ENCODE measurements around the gene CLK3.

Gene CLK3

DNA sequence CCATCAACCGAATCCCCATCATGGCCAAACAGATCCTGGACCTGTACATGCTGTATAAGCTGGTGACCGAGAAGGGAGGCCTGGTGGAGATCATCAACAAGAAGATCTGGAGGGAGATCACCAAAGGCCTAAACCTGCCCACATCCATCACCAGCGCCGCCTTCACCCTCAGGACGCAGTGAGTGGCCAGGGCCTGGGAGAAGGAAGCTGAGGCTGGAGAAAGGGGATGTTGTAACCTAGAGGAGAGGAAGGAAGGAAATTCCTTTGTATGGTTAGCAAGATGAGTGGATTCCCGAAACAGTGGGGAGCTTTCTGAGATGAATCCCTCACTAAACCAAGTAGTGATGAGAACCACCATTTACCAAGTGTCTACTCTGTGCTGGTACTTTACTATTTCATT, 25.8 kb upstream of the CLK3 start:
- H2BK5ac ChIP-seq (ENCODE audit: low read depth, low read length, poor library complexity) = no peak overlapping the region
- WGBS (ENCODE audit: extremely low coverage, insufficient coverage, insufficient read length) = no CpG with 5 or more reads among the region's 6 CpGs
- H4K12ac ChIP-seq (ENCODE audit: low read depth, low read length) = no peak overlapping the region
- no peak overlapping the region for H3K4me2 ChIP-seq (ENCODE audit: low read length)
- no peak overlapping the region for H2BK120ac ChIP-seq (ENCODE audit: insufficient read depth, low read length, poor library complexity)
- H3K4me3 ChIP-seq (ENCODE audit: low read depth, low read length) = no peak overlapping the region
- peak overlapping the region; percentile 86 for H4K91ac ChIP-seq (ENCODE audit: low read depth, low read length)
- peaks cover 51 to 56% of the 10 kb centered on the region in 2 experiments for H3K4me1 ChIP-seq (ENCODE audit: control insufficient read depth in 1 of 2, insufficient read depth in 2 of 2, low read length in 2 of 2)
- no peak overlapping the region for H2AK5ac ChIP-seq (ENCODE audit: low read length)
- H3K9me3 ChIP-seq (ENCODE audit: insufficient read depth, low read depth, low read length) = no peaks in the 10 kb centered on the region
- H3K79me1 ChIP-seq (ENCODE audit: low read length) = peaks cover 31% of the 10 kb centered on the region
- H2BK12ac ChIP-seq (ENCODE audit: low read length) = peak overlapping the region; percentile 80
- no peaks in the 10 kb centered on the region for H3K27me3 ChIP-seq (ENCODE audit: insufficient read depth, low read length)
- H4K8ac ChIP-seq (ENCODE audit: low read depth, low read length) = peak overlapping the region; percentile 35
- peak overlapping the region; percentile 51 for H3K14ac ChIP-seq (ENCODE audit: low read length)
- no peak overlapping the region for H3K23ac ChIP-seq (ENCODE audit: low read length)
- H2AFZ ChIP-seq (ENCODE audit: insufficient read depth, low read length, poor library complexity) = no peak overlapping the region
- H3K36me3 ChIP-seq (ENCODE audit: control insufficient read depth in 1 of 2, insufficient read depth in 2 of 2, low read length in 2 of 2) = peaks cover 46 to 65% of the 10 kb centered on the region in 2 experiments
- peak overlapping the region; percentile 67 for H3K18ac ChIP-seq (ENCODE audit: low read length)
- DNase-seq = peak in 1 of 2 donors; percentile 10
- H3K79me2 ChIP-seq (ENCODE audit: control insufficient read depth, insufficient read depth, low read length, poor library complexity) = peaks cover 3% of the 10 kb centered on the region
- H3K27ac ChIP-seq (ENCODE audit: low read depth, low read length) = peak overlapping the region; percentile 75
- no peak overlapping the region for H3K4ac ChIP-seq (ENCODE audit: low read depth, low read length)
- no peak overlapping the region for H3K9ac ChIP-seq (ENCODE audit: low read length)

DNA sequence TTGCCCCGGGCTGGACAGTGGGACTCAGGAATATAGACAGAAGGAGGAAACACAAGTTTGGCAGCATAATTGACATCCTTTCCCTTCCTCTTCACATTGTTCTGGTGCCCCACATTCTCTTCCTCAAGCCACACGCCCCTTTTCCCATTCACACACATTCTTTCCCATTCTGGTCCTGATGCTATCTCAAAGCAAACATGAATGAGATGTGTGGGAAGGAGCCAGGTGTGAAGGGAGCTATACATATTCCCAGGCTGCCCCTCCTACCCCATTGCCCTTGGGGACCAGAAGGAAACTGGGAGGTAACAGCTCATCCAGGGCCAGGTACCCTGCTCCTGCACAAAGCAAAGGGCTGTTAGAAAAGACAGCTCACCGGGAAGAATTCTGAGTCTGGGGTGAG, 23.4 kb upstream of the CLK3 start:
- Histone ChIP-seq H3K23ac (ENCODE audit: low read length) (no peak overlapping the region), H3K79me2 (ENCODE audit: control insufficient read depth, insufficient read depth, low read length, poor library complexity) (peaks cover 3% of the 10 kb centered on the region), H2AK5ac (ENCODE audit: low read length) (no peak overlapping the region), H3K27ac (ENCODE audit: low read depth, low read length) (no peak overlapping the region), H4K12ac (ENCODE audit: low read depth, low read length) (no peak overlapping the region), H3K79me1 (ENCODE audit: low read length) (peaks cover 27% of the 10 kb centered on the region), H2BK120ac (ENCODE audit: insufficient read depth, low read length, poor library complexity) (no peak overlapping the region), H3K4me3 (ENCODE audit: low read depth, low read length) (no peak overlapping the region), H3K27me3 (ENCODE audit: insufficient read depth, low read length) (no peaks in the 10 kb centered on the region), H3K36me3 (ENCODE audit: control insufficient read depth in 1 of 2, insufficient read depth in 2 of 2, low read length in 2 of 2) (peaks cover 54 to 71% of the 10 kb centered on the region in 2 experiments), H4K8ac (ENCODE audit: low read depth, low read length) (no peak overlapping the region), H2BK5ac (ENCODE audit: low read depth, low read length, poor library complexity) (no peak overlapping the region), H3K4me1 (ENCODE audit: control insufficient read depth in 1 of 2, insufficient read depth in 2 of 2, low read length in 2 of 2) (peaks cover 42 to 45% of the 10 kb centered on the region in 2 experiments), H3K9me3 (ENCODE audit: insufficient read depth, low read depth, low read length) (no peaks in the 10 kb centered on the region), H3K9ac (ENCODE audit: low read length) (no peak overlapping the region), H2AFZ (ENCODE audit: insufficient read depth, low read length, poor library complexity) (no peak overlapping the region), H4K91ac (ENCODE audit: low read depth, low read length) (no peak overlapping the region), H2BK12ac (ENCODE audit: low read length) (no peak overlapping the region), H3K4ac (ENCODE audit: low read depth, low read length) (no peak overlapping the region), H3K14ac (ENCODE audit: low read length) (no peak overlapping the region), H3K18ac (ENCODE audit: low read length) (no peak overlapping the region), H3K4me2 (ENCODE audit: low read length) (no peak overlapping the region)
- peak; percentile 54 to 82 for DNase-seq
- WGBS (ENCODE audit: extremely low coverage, insufficient coverage, insufficient read length) = no CpG with 5 or more reads among the region's 3 CpGs

GRCh38 chr15:74593122-74593521, 22.5 kb upstream of the CLK3 start:
- Histone ChIP-seq H2BK5ac (ENCODE audit: low read depth, low read length, poor library complexity) (no peak overlapping the region), H2AFZ (ENCODE audit: insufficient read depth, low read length, poor library complexity) (no peak overlapping the region), H3K4me1 (ENCODE audit: control insufficient read depth in 1 of 2, insufficient read depth in 2 of 2, low read length in 2 of 2) (peaks cover 33 to 36% of the 10 kb centered on the region in 2 experiments), H3K27ac (ENCODE audit: low read depth, low read length) (no peak overlapping the region), H3K4me3 (ENCODE audit: low read depth, low read length) (no peak overlapping the region), H4K91ac (ENCODE audit: low read depth, low read length) (no peak overlapping the region), H3K36me3 (ENCODE audit: control insufficient read depth in 1 of 2, insufficient read depth in 2 of 2, low read length in 2 of 2) (peaks cover 58 to 71% of the 10 kb centered on the region in 2 experiments), H3K18ac (ENCODE audit: low read length) (peak overlapping the region; percentile 2), H3K9ac (ENCODE audit: low read length) (no peak overlapping the region), H4K12ac (ENCODE audit: low read depth, low read length) (no peak overlapping the region), H2BK120ac (ENCODE audit: insufficient read depth, low read length, poor library complexity) (no peak overlapping the region), H3K9me3 (ENCODE audit: insufficient read depth, low read depth, low read length) (no peaks in the 10 kb centered on the region), H3K14ac (ENCODE audit: low read length) (peak overlapping the region; percentile 16), H3K4ac (ENCODE audit: low read depth, low read length) (no peak overlapping the region), H2BK12ac (ENCODE audit: low read length) (no peak overlapping the region), H3K23ac (ENCODE audit: low read length) (no peak overlapping the region), H2AK5ac (ENCODE audit: low read length) (peak overlapping the region; percentile 15), H3K79me1 (ENCODE audit: low read length) (peaks cover 18% of the 10 kb centered on the region), H3K79me2 (ENCODE audit: control insufficient read depth, insufficient read depth, low read length, poor library complexity) (no peaks in the 10 kb centered on the region), H3K4me2 (ENCODE audit: low read length) (no peak overlapping the region), H4K8ac (ENCODE audit: low read depth, low read length) (no peak overlapping the region), H3K27me3 (ENCODE audit: insufficient read depth, low read length) (no peaks in the 10 kb centered on the region)
- no peak for DNase-seq
- WGBS (ENCODE audit: extremely low coverage, insufficient coverage, insufficient read length) = no CpG with 5 or more reads among the region's 7 CpGs

- Histone ChIP-seq H3K4ac (ENCODE audit: low read depth, low read length) (no peak overlapping the region), H3K79me2 (ENCODE audit: control insufficient read depth, insufficient read depth, low read length, poor library complexity) (no peaks in the 10 kb centered on the region), H3K4me2 (ENCODE audit: low read length) (no peak overlapping the region), H3K27ac (ENCODE audit: low read depth, low read length) (no peak overlapping the region), H3K4me3 (ENCODE audit: low read depth, low read length) (no peak overlapping the region), H3K27me3 (ENCODE audit: insufficient read depth, low read length) (no peaks in the 10 kb centered on the region), H3K9ac (ENCODE audit: low read length) (no peak overlapping the region), H3K14ac (ENCODE audit: low read length) (no peak overlapping the region), H3K79me1 (ENCODE audit: low read length) (peaks cover 11% of the 10 kb centered on the region), H3K23ac (ENCODE audit: low read length) (no peak overlapping the region), H3K4me1 (ENCODE audit: control insufficient read depth in 1 of 2, insufficient read depth in 2 of 2, low read length in 2 of 2) (peaks cover 25 to 29% of the 10 kb centered on the region in 2 experiments), H3K9me3 (ENCODE audit: insufficient read depth, low read depth, low read length) (peaks cover 3% of the 10 kb centered on the region), H2AFZ (ENCODE audit: insufficient read depth, low read length, poor library complexity) (no peak overlapping the region), H2BK12ac (ENCODE audit: low read length) (no peak overlapping the region), H3K18ac (ENCODE audit: low read length) (no peak overlapping the region), H3K36me3 (ENCODE audit: control insufficient read depth in 1 of 2, insufficient read depth in 2 of 2, low read length in 2 of 2) (peaks cover 71 to 83% of the 10 kb centered on the region in 2 experiments), H4K91ac (ENCODE audit: low read depth, low read length) (no peak overlapping the region), H2AK5ac (ENCODE audit: low read length) (no peak overlapping the region), H4K8ac (ENCODE audit: low read depth, low read length) (no peak overlapping the region), H2BK120ac (ENCODE audit: insufficient read depth, low read length, poor library complexity) (no peak overlapping the region), H2BK5ac (ENCODE audit: low read depth, low read length, poor library complexity) (no peak overlapping the region), H4K12ac (ENCODE audit: low read depth, low read length) (no peak overlapping the region)
- no peak for DNase-seq
- no CpG with 5 or more reads among the region's 4 CpGs for WGBS (ENCODE audit: extremely low coverage, insufficient coverage, insufficient read length)
Observed at GRCh38 chr15:74594455-74594854, 21.2 kb upstream of the CLK3 start.
